ENCODE results near the gene POLA1. TPM values are rescaled to one million over a fixed set of nuclear protein-coding genes. Genes with fewer than 3 reads are reported as not detected.

Gene POLA1
- total RNA-seq, 1 donor from 2014 or later, result 18.7 TPM

- DNase-seq, result no peak
- ATAC-seq (ENCODE audit: low read depth), result no peak
- Mint-ChIP-seq H3K4me3 (no peak overlapping the region), H3K9me3 (no peaks in the 10 kb centered on the region), H3K36me3 (ENCODE audit: low read depth) (peaks cover 3% of the 10 kb centered on the region), H3K27ac (no peak overlapping the region), H3K27me3 (no peaks in the 10 kb centered on the region), H3K4me1 (no peaks in the 10 kb centered on the region)
- intact Hi-C loops (cut with micrococcal nuclease), result no loop called here
- no peak for TF ChIP-seq CTCF (IDR thresholded peaks at IDR 0.05)
- CTCF ChIA-PET, result no interaction called here
- POLR2A ChIA-PET, result no interaction called here
Observed at GRCh38 chrX:24879679-24880078, 186.0 kb downstream of the POLA1 start.

GRCh38 chrX:24886916-24887315 is 193.2 kb downstream of the POLA1 start:
- H3K9me3 Mint-ChIP-seq, result no peaks in the 10 kb centered on the region
- H3K4me3 Mint-ChIP-seq, result no peak overlapping the region
- DNase-seq (no peak), ATAC-seq (ENCODE audit: low read depth) (no peak)
- ChIA-PET CTCF (no interaction called here), POLR2A (no interaction called here)
- no peak overlapping the region for H3K27ac Mint-ChIP-seq
- intact Hi-C loops (cut with micrococcal nuclease), result no loop called here
- no peaks in the 10 kb centered on the region for H3K4me1 Mint-ChIP-seq
- H3K36me3 Mint-ChIP-seq (ENCODE audit: low read depth), result peaks cover 24% of the 10 kb centered on the region
- no peaks in the 10 kb centered on the region for H3K27me3 Mint-ChIP-seq
- no peak for TF ChIP-seq CTCF (IDR thresholded peaks at IDR 0.05)

GRCh38 chrX:24890677-24891076 is 197.0 kb downstream of the POLA1 start:
- Mint-ChIP-seq H3K36me3 (ENCODE audit: low read depth) (peaks cover 27% of the 10 kb centered on the region), H3K4me1 (no peaks in the 10 kb centered on the region), H3K27ac (no peak overlapping the region), H3K4me3 (no peak overlapping the region), H3K9me3 (peaks cover 3% of the 10 kb centered on the region), H3K27me3 (no peaks in the 10 kb centered on the region)
- DNase-seq, result no peak
- TF ChIP-seq CTCF (IDR thresholded peaks at IDR 0.05), result no peak
- intact Hi-C loops (cut with micrococcal nuclease), result no loop called here
- ChIA-PET POLR2A (no interaction called here), CTCF (no interaction called here)
- no peak for ATAC-seq (ENCODE audit: low read depth)

- intact Hi-C loops (cut with micrococcal nuclease), result no loop called here
- H3K27me3 Mint-ChIP-seq, result no peaks in the 10 kb centered on the region
- ChIA-PET CTCF (no interaction called here), POLR2A (no interaction called here)
- no peak overlapping the region for H3K4me3 Mint-ChIP-seq
- peaks cover 21% of the 10 kb centered on the region for H3K36me3 Mint-ChIP-seq (ENCODE audit: low read depth)
- no peaks in the 10 kb centered on the region for H3K4me1 Mint-ChIP-seq
- ATAC-seq (ENCODE audit: low read depth) (no peak), DNase-seq (no peak)
- no peak for TF ChIP-seq CTCF (IDR thresholded peaks at IDR 0.05)
- H3K9me3 Mint-ChIP-seq, result no peaks in the 10 kb centered on the region
- H3K27ac Mint-ChIP-seq, result no peak overlapping the region
Observed at GRCh38 chrX:24899391-24899790, 205.7 kb downstream of the POLA1 start.

GRCh38 chrX:24900234-24900633 is 206.5 kb downstream of the POLA1 start:
- no peak for TF ChIP-seq CTCF (IDR thresholded peaks at IDR 0.05)
- H3K4me3 Mint-ChIP-seq, result no peak overlapping the region
- CTCF ChIA-PET, result no interaction called here
- DNase-seq (no peak), ATAC-seq (ENCODE audit: low read depth) (no peak)
- POLR2A ChIA-PET, result no interaction called here
- H3K9me3 Mint-ChIP-seq, result no peaks in the 10 kb centered on the region
- H3K36me3 Mint-ChIP-seq (ENCODE audit: low read depth), result peaks cover 19% of the 10 kb centered on the region
- no peaks in the 10 kb centered on the region for H3K27me3 Mint-ChIP-seq
- H3K27ac Mint-ChIP-seq, result no peak overlapping the region
- intact Hi-C loops (cut with micrococcal nuclease), result no loop called here
- H3K4me1 Mint-ChIP-seq, result no peaks in the 10 kb centered on the region
